Activated CD8-positive, alpha-beta T cell treated with anti-CD3 and anti-CD28 coated beads, Interleukin-2, amount 10 ng/mL, durations not matched to agents 7 days and 5 days (primary cell): Measurements from ENCODE around the gene PARVA. TPM values are rescaled to one million over a fixed set of nuclear protein-coding genes. Genes with fewer than 3 reads are reported as not detected.

Experiments
- ATAC-seq: fragments of 150-1000 bp; cut with Tn5 transposase; one replicate; pipeline ENCODE4 v1.10.0; 2021; ENCODE audit warnings: moderate library complexity
- CTCF ChIA-PET: fragments of 350-600 bp; sonication (Branson Sonifier 250); formaldehyde crosslinking; loops from one replicate; lab custom pipeline; 2021; ENCODE audit warnings: antibody characterized with exemption; lab: Charles Lee
- POLR2A ChIA-PET: fragments of 350-600 bp; sonication (Branson Sonifier 250); formaldehyde crosslinking; loops from one replicate; lab custom pipeline; 2021; ENCODE audit warnings: antibody characterized with exemption; lab: Charles Lee
- DNase-seq: peaks from one replicate; pipeline ENCODE4 v3.0.0-alpha.2; 2020
- H3K27ac Mint-ChIP-seq: one replicate; pipeline ENCODE4 v1.8.0; 2021; ENCODE audit warnings: mild to moderate bottlenecking, mixed read lengths
- H3K27me3 Mint-ChIP-seq: one replicate; pipeline ENCODE4 v1.8.0; 2021; ENCODE audit warnings: low read depth, mixed read lengths
- H3K36me3 Mint-ChIP-seq: one replicate; pipeline ENCODE4 v1.8.0; 2021; ENCODE audit warnings: low read depth, mixed read lengths
- H3K4me1 Mint-ChIP-seq: one replicate; pipeline ENCODE4 v1.8.0; 2021; ENCODE audit warnings: low read depth, mixed read lengths
- H3K4me3 Mint-ChIP-seq: one replicate; pipeline ENCODE4 v1.8.0; 2021; ENCODE audit warnings: mild to moderate bottlenecking, mixed read lengths
- H3K9me3 Mint-ChIP-seq: one replicate; pipeline ENCODE4 v1.8.0; 2022; ENCODE audit warnings: mixed read lengths; ENCODE audit not compliant: insufficient read depth
- total RNA-seq, 2 experiments: library from RNA; stranded (reverse); gene quantifications; one replicate each; pipeline ENCODE4 v1.2.3, GENCODE V29; 2021

Gene PARVA
- total RNA-seq, 2 experiments from 2014 or later: not detected

DNA sequence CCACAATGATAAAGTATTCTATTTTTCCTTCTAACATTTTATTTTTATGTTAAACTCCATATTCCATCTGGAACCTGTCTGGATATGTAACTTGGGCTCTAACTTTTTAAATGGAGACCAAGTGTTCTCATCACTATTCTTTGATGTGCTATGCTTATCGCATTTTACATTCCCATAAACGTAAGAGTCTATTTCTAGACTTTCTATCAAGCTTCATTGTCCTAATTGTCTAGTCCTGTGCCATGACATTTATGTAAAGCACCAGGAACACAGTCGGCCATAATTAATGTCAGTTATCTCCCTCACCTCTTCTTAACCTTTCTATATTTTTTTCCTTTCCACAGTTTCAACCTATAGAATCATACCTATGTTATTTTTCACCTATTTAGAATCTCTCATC lies 183.0 kb downstream of the PARVA start:
- H3K27me3 Mint-ChIP-seq: peaks cover 7% of the 10 kb centered on the region
- ChIA-PET POLR2A (no interaction called here), CTCF (no interaction called here)
- no peak overlapping the region for H3K27ac Mint-ChIP-seq
- no peaks in the 10 kb centered on the region for H3K9me3 Mint-ChIP-seq
- H3K36me3 Mint-ChIP-seq: no peaks in the 10 kb centered on the region
- H3K4me3 Mint-ChIP-seq: no peak overlapping the region
- DNase-seq (no peak), ATAC-seq (no peak)
- no peaks in the 10 kb centered on the region for H3K4me1 Mint-ChIP-seq

GRCh38 chr11:12560861-12561260 lies 183.5 kb downstream of the PARVA start:
- Mint-ChIP-seq H3K9me3 (no peaks in the 10 kb centered on the region), H3K4me1 (no peaks in the 10 kb centered on the region), H3K36me3 (no peaks in the 10 kb centered on the region), H3K4me3 (no peak overlapping the region), H3K27me3 (peaks cover 6% of the 10 kb centered on the region), H3K27ac (no peak overlapping the region)
- ChIA-PET POLR2A (no interaction called here), CTCF (no interaction called here)
- DNase-seq (no peak), ATAC-seq (no peak)

DNA sequence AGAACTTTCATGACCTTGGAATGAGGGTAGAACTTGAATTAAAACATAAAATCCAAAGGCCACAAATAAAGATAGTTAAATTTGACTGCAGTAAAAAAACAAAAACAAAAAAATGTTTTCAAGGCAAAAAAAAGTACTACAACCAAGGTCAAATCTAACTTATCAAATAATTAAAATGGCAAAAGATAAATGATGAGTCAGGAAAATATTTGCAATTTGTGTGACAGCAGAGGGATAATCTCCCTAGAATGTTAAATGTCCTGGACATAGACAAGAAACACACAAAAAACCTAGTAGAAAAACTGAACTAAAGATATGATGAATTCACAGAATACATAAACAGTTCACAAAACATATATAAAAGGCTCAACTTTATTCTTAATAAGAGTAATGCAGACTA lies 186.6 kb downstream of the PARVA start:
- no peak overlapping the region for H3K4me3 Mint-ChIP-seq
- ChIA-PET POLR2A (no interaction called here), CTCF (no interaction called here)
- H3K27ac Mint-ChIP-seq: no peak overlapping the region
- H3K4me1 Mint-ChIP-seq: no peaks in the 10 kb centered on the region
- no peak for DNase-seq
- no peaks in the 10 kb centered on the region for H3K36me3 Mint-ChIP-seq
- no peaks in the 10 kb centered on the region for H3K9me3 Mint-ChIP-seq
- H3K27me3 Mint-ChIP-seq: peaks cover 10% of the 10 kb centered on the region
- ATAC-seq: no peak

- Mint-ChIP-seq H3K36me3 (no peaks in the 10 kb centered on the region), H3K4me1 (no peaks in the 10 kb centered on the region), H3K27ac (no peak overlapping the region), H3K27me3 (peaks cover 10% of the 10 kb centered on the region), H3K4me3 (no peak overlapping the region), H3K9me3 (no peaks in the 10 kb centered on the region)
- CTCF ChIA-PET: no interaction called here
- DNase-seq (no peak), ATAC-seq (no peak)
- POLR2A ChIA-PET: no interaction called here
These were observed 188.0 kb downstream of the PARVA start for GRCh38 chr11:12565406-12565805.

GRCh38 chr11:12567746-12568460 lies 190.5 kb downstream of the PARVA start:
- H3K27ac Mint-ChIP-seq: no peak overlapping the region
- ChIA-PET POLR2A (no interaction called here), CTCF (interaction anchor here (1.2 kb wide), 1 partner anchor 236 kb away, joined by 3 read pairs; no protein-coding TSS in a partner anchor)
- peaks cover 16% of the 10 kb centered on the region for H3K27me3 Mint-ChIP-seq
- no peaks in the 10 kb centered on the region for H3K9me3 Mint-ChIP-seq
- ATAC-seq (no peak), DNase-seq (no peak)
- H3K4me3 Mint-ChIP-seq: no peak overlapping the region
- H3K4me1 Mint-ChIP-seq: no peaks in the 10 kb centered on the region
- H3K36me3 Mint-ChIP-seq: no peaks in the 10 kb centered on the region

- no peak for ATAC-seq
- H3K4me1 Mint-ChIP-seq: no peaks in the 10 kb centered on the region
- POLR2A ChIA-PET: no interaction called here
These were observed 192.4 kb downstream of the PARVA start for GRCh38 chr11:12569499-12570425.

GRCh38 chr11:12573707-12574485 lies 196.5 kb downstream of the PARVA start:
- Mint-ChIP-seq H3K27me3 (peaks cover 8% of the 10 kb centered on the region), H3K4me1 (no peaks in the 10 kb centered on the region), H3K9me3 (no peaks in the 10 kb centered on the region), H3K27ac (no peak overlapping the region), H3K4me3 (no peak overlapping the region), H3K36me3 (no peaks in the 10 kb centered on the region)
- CTCF ChIA-PET: interaction anchor here (1.3 to 1.9 kb wide), 2 partner anchors 25 to 315 kb away, joined by 3 to 7 read pairs; no protein-coding TSS in a partner anchor
- POLR2A ChIA-PET: interaction anchor here (0.6 kb wide), 1 partner anchor 248 kb away, joined by 3 read pairs; no protein-coding TSS in a partner anchor
- DNase-seq: no peak
- ATAC-seq: no peak

More at GRCh38 chr11:12569499-12570425, 192.4 kb downstream of the PARVA start:
- H3K4me3 Mint-ChIP-seq: no peak overlapping the region
- H3K27ac Mint-ChIP-seq: no peak overlapping the region
- no peaks in the 10 kb centered on the region for H3K9me3 Mint-ChIP-seq
- CTCF ChIA-PET: interaction anchor here (1.2 kb wide), 1 partner anchor 238 kb away, joined by 3 read pairs; no protein-coding TSS in a partner anchor
- H3K36me3 Mint-ChIP-seq: no peaks in the 10 kb centered on the region
- H3K27me3 Mint-ChIP-seq: peaks cover 18% of the 10 kb centered on the region
- DNase-seq: no peak

DNA sequence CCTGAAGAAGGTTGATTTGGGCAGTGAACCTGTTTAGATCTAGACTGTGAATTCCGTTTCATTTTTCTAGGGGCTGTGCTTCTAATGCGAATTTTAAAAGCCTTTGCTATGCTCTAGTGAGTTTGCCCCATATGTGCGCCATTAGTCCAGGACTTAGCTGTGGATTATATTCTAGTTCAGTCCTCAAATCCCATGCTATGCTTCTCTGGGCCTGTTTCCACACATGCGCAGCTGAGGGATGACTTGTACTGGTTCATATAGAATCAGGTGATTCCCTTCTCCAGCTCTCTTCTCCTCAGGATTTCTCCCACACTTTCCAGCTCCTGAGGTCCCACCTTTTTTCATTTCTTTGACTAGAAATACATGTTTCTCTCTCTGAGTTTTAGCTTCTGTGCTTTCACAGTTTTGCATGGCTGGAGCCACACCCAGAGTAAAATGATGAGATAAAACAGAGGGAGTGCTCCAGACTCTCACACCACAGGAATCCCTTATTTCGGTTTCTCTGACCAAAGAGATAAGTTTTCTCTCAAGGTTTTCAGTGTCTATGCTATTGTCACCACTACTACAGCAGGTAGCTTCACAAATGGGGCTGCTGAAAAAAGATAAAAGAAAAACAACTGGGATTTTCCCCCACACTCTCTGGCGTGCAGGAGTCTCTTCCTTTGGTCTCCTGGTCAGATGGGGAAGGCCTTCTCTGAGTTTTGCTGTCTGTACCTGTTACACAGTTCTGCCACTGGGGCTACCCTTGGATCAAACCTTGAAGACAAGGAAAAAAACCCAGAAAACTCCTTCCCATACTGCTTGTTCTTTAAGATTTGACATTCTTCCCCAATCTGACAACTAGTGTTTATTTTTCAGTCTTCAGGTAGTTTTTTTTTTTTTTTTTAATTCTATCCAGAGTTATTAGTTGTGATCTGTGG lies 200.6 kb downstream of the PARVA start:
- H3K4me1 Mint-ChIP-seq: no peaks in the 10 kb centered on the region
- peaks cover 4% of the 10 kb centered on the region for H3K27me3 Mint-ChIP-seq
- CTCF ChIA-PET: interaction anchor here (0.8 to 1.6 kb wide), 3 partner anchors 21 to 247 kb away, joined by 3 to 5 read pairs (median 3); no protein-coding TSS in a partner anchor
- H3K36me3 Mint-ChIP-seq: no peaks in the 10 kb centered on the region
- POLR2A ChIA-PET: no interaction called here
- no peaks in the 10 kb centered on the region for H3K9me3 Mint-ChIP-seq
- no peak overlapping the region for H3K4me3 Mint-ChIP-seq
- ATAC-seq (no peak), DNase-seq (no peak)
- no peak overlapping the region for H3K27ac Mint-ChIP-seq

- peaks cover 9% of the 10 kb centered on the region for H3K27me3 Mint-ChIP-seq
- ChIA-PET CTCF (interaction anchor here (1.3 kb wide), 1 partner anchor 18 kb away, joined by 6 read pairs; no protein-coding TSS in a partner anchor), POLR2A (no interaction called here)
- H3K27ac Mint-ChIP-seq: no peak overlapping the region
- H3K36me3 Mint-ChIP-seq: no peaks in the 10 kb centered on the region
- no peak for DNase-seq
- ATAC-seq: no peak
- no peaks in the 10 kb centered on the region for H3K4me1 Mint-ChIP-seq
- H3K4me3 Mint-ChIP-seq: no peak overlapping the region
- H3K9me3 Mint-ChIP-seq: no peaks in the 10 kb centered on the region
These were observed 204.0 kb downstream of the PARVA start for GRCh38 chr11:12581416-12581815.

DNA sequence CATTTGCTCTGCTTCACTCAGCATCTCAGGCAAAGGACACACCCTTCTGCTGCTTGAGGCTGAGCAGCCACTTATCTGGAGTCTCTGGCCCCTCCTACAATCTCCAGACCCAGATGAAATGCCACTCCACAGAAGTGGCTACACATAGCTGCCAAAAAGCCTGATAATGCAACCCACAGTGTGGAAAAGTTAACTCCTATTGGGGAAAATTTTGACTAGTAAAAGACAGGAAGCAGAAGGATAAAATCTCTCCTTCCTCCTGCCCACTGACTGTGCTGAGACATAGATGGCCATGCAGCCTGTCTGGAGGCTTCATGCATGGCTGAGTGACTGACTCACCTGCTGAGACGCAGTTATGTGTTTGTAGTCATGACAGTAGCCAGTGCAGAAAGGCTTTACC lies 204.6 kb downstream of the PARVA start:
- H3K36me3 Mint-ChIP-seq: no peaks in the 10 kb centered on the region
- no peaks in the 10 kb centered on the region for H3K9me3 Mint-ChIP-seq
- no peak overlapping the region for H3K27ac Mint-ChIP-seq
- DNase-seq (no peak), ATAC-seq (no peak)
- ChIA-PET CTCF (interaction anchor here (1.3 kb wide), 1 partner anchor 17 kb away, joined by 6 read pairs; no protein-coding TSS in a partner anchor), POLR2A (no interaction called here)
- H3K4me1 Mint-ChIP-seq: no peaks in the 10 kb centered on the region
- peaks cover 9% of the 10 kb centered on the region for H3K27me3 Mint-ChIP-seq
- H3K4me3 Mint-ChIP-seq: no peak overlapping the region
